Measurements from ENCODE around the gene FBXL2.

- no peak for TF ChIP-seq CTCF (IDR thresholded peaks at IDR 0.05)
- no peak for TF ChIP-seq POLR2AphosphoS5 (IDR thresholded peaks at IDR 0.05)
- TF ChIP-seq EP300 (IDR thresholded peaks at IDR 0.05) = no peak
- TF ChIP-seq POLR2A (IDR thresholded peaks at IDR 0.05) = no peak
Observed at GRCh38 chr3:33287672-33288282, 10.5 kb downstream of the FBXL2 start.
